Measurements from ENCODE around the gene TMEM80.

Gene TMEM80

DNA sequence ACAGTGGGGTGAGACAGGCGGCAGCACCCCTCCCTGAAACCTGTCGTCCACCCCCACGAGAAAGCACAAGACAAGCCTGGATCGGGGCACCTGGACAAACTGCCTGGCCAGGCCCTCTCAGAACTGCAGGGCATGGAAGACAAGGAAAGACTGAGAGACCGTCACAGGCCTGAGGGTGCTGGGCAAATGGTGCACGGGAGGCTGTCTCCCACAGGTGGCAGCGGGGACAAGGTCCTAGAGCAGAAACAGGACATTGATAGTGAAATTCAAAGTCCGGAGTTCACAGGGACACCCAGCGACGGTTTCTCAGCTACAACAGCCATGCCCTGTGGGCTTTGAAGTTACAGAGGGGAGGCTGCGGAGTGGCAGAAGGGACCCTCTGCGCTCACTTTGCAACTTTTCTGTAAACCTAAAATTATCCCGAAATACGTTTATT, 37.9 kb upstream of the TMEM80 start:
- no peak overlapping the region for H3K9ac ChIP-seq (ENCODE audit: low read depth in 1 of 2, low read length in 2 of 2)
- H3K9me3 ChIP-seq (ENCODE audit: control insufficient read depth in 2 of 2, low read length in 2 of 2): no peaks in the 10 kb centered on the region
- peaks cover 10 to 12% of the 10 kb centered on the region in 2 donors for H3K36me3 ChIP-seq (ENCODE audit: control insufficient read depth in 2 of 2, insufficient read depth in 2 of 2, low read length in 2 of 2)
- H3K4me1 ChIP-seq (ENCODE audit: control insufficient read depth in 2 of 2, insufficient read depth in 2 of 2, low read length in 2 of 2): peaks cover 6 to 7% of the 10 kb centered on the region in 2 donors
- H3K27me3 ChIP-seq (ENCODE audit: control insufficient read depth in 2 of 2, insufficient read depth in 2 of 2, low read length in 2 of 2): no peaks in the 10 kb centered on the region
- no peak overlapping the region for H3K27ac ChIP-seq (ENCODE audit: low read depth in 2 of 2, low read length in 2 of 2)
- H3K4me3 ChIP-seq (ENCODE audit: low read length in 2 of 2): no peak overlapping the region

DNA sequence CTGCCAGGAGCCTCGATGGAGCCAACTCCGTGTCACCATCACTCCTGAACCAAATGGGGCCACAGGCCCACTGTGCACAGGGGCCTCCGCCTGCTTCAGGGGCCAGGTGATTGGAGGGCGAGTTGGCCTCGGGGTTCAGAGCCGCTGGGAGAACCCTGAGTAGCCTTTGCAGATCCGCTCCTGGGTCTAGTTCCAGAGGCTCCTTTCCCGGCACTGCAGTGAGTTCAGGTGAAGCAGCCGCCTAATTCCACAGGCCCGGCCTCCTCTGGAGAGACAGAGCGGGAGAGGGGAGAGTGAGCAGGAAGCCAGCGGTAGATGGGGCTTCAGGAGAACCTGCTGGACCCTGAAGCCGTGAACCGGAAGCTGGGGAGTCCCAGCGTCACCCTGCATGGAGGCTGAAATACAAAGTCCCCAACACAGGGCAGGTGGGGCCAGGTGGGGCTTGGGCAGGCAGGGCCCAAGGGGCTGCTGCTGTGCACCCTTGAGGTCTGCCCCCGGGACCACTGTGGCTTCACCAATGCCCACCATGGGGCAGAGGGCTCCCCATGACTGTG, 36.0 kb upstream of the TMEM80 start:
- H3K27ac ChIP-seq (ENCODE audit: low read depth in 2 of 2, low read length in 2 of 2): no peak overlapping the region
- H3K9me3 ChIP-seq (ENCODE audit: control insufficient read depth in 2 of 2, low read length in 2 of 2): no peaks in the 10 kb centered on the region
- peaks cover 6 to 10% of the 10 kb centered on the region in 2 donors for H3K4me1 ChIP-seq (ENCODE audit: control insufficient read depth in 2 of 2, insufficient read depth in 2 of 2, low read length in 2 of 2)
- H3K27me3 ChIP-seq (ENCODE audit: control insufficient read depth in 2 of 2, insufficient read depth in 2 of 2, low read length in 2 of 2): no peaks in the 10 kb centered on the region
- H3K9ac ChIP-seq (ENCODE audit: low read depth in 1 of 2, low read length in 2 of 2): no peak overlapping the region
- peaks cover 12 to 14% of the 10 kb centered on the region in 2 donors for H3K36me3 ChIP-seq (ENCODE audit: control insufficient read depth in 2 of 2, insufficient read depth in 2 of 2, low read length in 2 of 2)
- H3K4me3 ChIP-seq (ENCODE audit: low read length in 2 of 2): no peak overlapping the region

DNA sequence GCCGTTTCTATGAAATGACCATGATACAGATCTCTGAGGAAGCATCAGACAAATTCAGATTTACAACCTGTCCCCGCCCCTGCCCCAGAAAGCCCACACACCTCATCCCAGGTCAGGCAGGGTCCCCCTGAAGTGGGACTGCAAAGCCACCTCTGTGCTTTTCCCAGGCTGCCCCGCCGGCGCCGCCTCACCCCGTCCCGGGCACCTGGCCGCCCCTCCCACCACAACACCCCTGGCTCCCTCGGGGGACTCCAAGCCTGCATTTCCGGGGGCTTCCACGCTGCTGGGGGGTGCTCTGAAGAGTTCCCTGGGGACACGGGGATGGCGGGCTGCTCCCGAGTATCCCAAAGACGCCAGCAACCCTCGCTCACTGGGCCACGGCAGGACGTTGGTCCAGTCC, 35.3 kb upstream of the TMEM80 start:
- H3K4me1 ChIP-seq (ENCODE audit: control insufficient read depth in 2 of 2, insufficient read depth in 2 of 2, low read length in 2 of 2): peaks cover 3 to 5% of the 10 kb centered on the region in 2 donors
- peaks cover 12 to 14% of the 10 kb centered on the region in 2 donors for H3K36me3 ChIP-seq (ENCODE audit: control insufficient read depth in 2 of 2, insufficient read depth in 2 of 2, low read length in 2 of 2)
- no peaks in the 10 kb centered on the region for H3K27me3 ChIP-seq (ENCODE audit: control insufficient read depth in 2 of 2, insufficient read depth in 2 of 2, low read length in 2 of 2)
- H3K9ac ChIP-seq (ENCODE audit: low read depth in 1 of 2, low read length in 2 of 2): no peak overlapping the region
- no peak overlapping the region for H3K4me3 ChIP-seq (ENCODE audit: low read length in 2 of 2)
- no peak overlapping the region for H3K27ac ChIP-seq (ENCODE audit: low read depth in 2 of 2, low read length in 2 of 2)
- H3K9me3 ChIP-seq (ENCODE audit: control insufficient read depth in 2 of 2, low read length in 2 of 2): no peaks in the 10 kb centered on the region

DNA sequence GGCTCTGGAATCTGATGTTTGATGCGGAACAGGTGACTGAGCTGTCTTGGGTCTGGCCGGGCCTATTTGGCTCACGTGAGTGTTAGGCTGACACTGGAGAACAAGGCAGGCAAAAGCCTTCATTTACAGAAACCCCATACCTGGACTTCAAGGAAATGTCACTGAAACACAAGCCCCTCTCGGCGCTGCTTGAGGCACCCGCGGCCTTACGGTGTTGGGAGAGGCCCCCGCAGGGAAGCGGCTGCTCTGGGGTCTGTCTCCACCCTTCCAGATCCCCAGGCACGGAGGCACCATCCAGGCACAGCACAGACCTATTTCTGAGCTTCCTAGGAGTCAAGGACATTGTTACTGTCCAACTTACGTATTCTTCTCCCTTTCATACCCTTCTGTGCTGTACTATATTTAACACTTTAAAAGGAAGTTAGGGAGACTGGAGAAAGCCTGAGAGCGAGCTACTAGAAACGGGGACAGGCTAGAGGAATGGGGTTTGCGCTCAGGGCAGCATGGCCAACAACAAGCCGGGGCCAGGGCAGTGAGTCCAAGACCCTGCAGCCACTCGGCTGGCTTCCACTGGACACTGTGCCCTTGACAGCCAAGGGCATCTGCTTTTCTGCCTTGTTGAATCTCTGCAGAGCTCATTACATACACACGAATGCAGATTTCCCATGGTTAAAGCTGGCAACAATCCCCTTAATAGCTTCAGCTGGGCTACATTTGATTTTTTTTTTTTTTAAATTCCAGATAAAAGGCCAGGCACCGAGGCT, 34.8 kb upstream of the TMEM80 start:
- Histone ChIP-seq H3K27me3 (ENCODE audit: control insufficient read depth in 2 of 2, insufficient read depth in 2 of 2, low read length in 2 of 2) (no peaks in the 10 kb centered on the region), H3K4me1 (ENCODE audit: control insufficient read depth in 2 of 2, insufficient read depth in 2 of 2, low read length in 2 of 2) (peaks cover 0 to 3% of the 10 kb centered on the region in 2 donors), H3K9ac (ENCODE audit: low read depth in 1 of 2, low read length in 2 of 2) (no peak overlapping the region), H3K27ac (ENCODE audit: low read depth in 2 of 2, low read length in 2 of 2) (no peak overlapping the region), H3K36me3 (ENCODE audit: control insufficient read depth in 2 of 2, insufficient read depth in 2 of 2, low read length in 2 of 2) (peaks cover 14 to 19% of the 10 kb centered on the region in 2 donors), H3K9me3 (ENCODE audit: control insufficient read depth in 2 of 2, low read length in 2 of 2) (no peaks in the 10 kb centered on the region), H3K4me3 (ENCODE audit: low read length in 2 of 2) (no peak overlapping the region)

DNA sequence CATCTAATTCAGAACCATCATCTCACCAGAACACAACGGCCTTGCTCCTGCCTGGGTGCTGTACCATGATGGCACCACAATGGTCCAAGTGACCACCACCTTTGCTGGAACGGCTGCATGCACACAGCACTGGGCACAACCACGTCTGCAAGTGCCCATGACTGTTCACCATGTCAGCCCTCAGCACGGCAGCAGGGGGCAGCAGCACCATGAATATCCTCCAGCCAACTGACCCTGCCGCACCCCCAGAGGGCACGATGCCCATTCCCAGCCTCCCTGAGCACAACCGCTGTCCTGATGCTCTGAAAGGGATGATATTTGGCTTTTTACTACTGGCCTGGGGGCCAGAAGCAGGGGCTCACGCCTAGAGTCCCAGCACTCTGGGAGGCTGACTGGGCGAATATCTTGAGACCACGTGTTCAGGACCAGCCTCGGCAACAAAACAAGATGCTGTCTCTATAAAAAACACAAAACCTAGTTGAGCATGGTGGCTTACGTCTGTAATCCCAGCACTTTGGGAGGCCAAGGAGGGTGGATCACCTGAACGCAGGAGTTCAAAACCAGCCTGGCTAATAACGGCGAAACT, 32.8 kb upstream of the TMEM80 start:
- Histone ChIP-seq H3K27ac (ENCODE audit: low read depth in 2 of 2, low read length in 2 of 2) (no peak overlapping the region), H3K27me3 (ENCODE audit: control insufficient read depth in 2 of 2, insufficient read depth in 2 of 2, low read length in 2 of 2) (no peaks in the 10 kb centered on the region), H3K9me3 (ENCODE audit: control insufficient read depth in 2 of 2, low read length in 2 of 2) (no peaks in the 10 kb centered on the region), H3K4me1 (ENCODE audit: control insufficient read depth in 2 of 2, insufficient read depth in 2 of 2, low read length in 2 of 2) (peaks cover 0 to 3% of the 10 kb centered on the region in 2 donors), H3K4me3 (ENCODE audit: low read length in 2 of 2) (no peak overlapping the region), H3K9ac (ENCODE audit: low read depth in 1 of 2, low read length in 2 of 2) (no peak overlapping the region), H3K36me3 (ENCODE audit: control insufficient read depth in 2 of 2, insufficient read depth in 2 of 2, low read length in 2 of 2) (peaks cover 14 to 21% of the 10 kb centered on the region in 2 donors)

DNA sequence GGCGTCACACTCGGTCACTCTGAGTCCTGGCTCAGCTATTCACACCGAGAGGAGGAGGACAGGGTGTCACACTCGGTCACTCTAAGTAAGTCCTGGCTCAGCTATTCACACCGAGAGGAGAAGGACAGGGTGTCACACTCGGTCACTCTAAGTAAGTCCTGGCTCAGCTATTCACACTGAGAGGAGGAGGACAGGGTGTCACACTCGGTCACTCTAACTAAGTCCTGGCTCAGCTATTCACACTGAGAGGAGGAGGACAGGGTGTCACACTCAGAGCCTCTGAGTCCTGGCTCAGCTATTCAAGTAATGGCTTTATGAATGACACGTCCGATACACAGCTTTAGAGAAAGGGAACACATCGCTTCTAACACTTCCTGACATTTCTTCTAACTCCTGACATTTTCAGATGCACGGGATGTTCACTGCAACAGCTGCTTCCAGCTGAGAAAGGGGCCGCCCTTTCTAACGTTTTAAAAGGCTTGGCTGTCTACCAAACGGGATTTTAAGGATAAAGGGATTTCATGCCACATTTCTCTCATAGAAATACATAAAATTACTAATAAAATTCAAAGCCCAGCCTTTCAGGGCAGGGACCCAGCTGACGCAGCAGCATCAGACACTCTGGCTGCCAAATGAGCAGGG, 30.4 kb upstream of the TMEM80 start:
- peaks cover 3 to 12% of the 10 kb centered on the region in 2 donors for H3K36me3 ChIP-seq (ENCODE audit: control insufficient read depth in 2 of 2, insufficient read depth in 2 of 2, low read length in 2 of 2)
- peaks cover 0 to 3% of the 10 kb centered on the region in 2 donors for H3K4me1 ChIP-seq (ENCODE audit: control insufficient read depth in 2 of 2, insufficient read depth in 2 of 2, low read length in 2 of 2)
- H3K9me3 ChIP-seq (ENCODE audit: control insufficient read depth in 2 of 2, low read length in 2 of 2): no peaks in the 10 kb centered on the region
- H3K4me3 ChIP-seq (ENCODE audit: low read length in 2 of 2): no peak overlapping the region
- peak overlapping the region in 1 of 2 donors; percentile 26 for H3K9ac ChIP-seq (ENCODE audit: low read depth in 1 of 2, low read length in 2 of 2)
- H3K27ac ChIP-seq (ENCODE audit: low read depth in 2 of 2, low read length in 2 of 2): peak overlapping the region; percentile 72 to 75
- no peaks in the 10 kb centered on the region for H3K27me3 ChIP-seq (ENCODE audit: control insufficient read depth in 2 of 2, insufficient read depth in 2 of 2, low read length in 2 of 2)

DNA sequence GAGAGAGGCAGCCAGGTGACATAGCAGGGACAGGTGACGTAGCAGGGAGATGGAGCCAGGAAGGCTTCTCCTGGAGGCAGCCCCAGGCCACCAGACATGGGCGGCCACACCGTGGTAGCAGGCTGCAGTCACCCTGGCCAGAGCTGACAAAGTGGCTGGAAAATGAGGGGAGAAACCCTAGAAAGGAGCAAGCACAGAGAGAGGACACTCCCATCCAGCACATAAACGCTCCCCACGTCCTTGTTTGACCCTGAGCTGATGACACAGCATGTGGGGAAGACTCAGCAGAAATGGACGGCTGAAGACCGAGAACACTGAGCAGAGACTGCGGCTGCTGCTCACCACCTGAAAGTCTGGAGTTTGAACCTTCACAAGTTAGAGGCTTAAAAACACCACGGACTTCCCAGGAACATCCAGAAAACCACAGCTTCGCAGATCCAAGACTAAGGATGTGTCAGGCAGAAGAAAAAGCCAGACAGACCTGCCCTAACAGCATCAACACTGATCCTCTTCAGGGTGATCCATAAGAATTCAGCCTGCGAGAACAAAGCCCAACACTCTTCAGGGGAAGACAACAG, 29.8 kb upstream of the TMEM80 start:
- Histone ChIP-seq H3K4me3 (ENCODE audit: low read length in 2 of 2) (no peak overlapping the region), H3K9ac (ENCODE audit: low read depth in 1 of 2, low read length in 2 of 2) (peak overlapping the region in 1 of 2 donors; percentile 26), H3K4me1 (ENCODE audit: control insufficient read depth in 2 of 2, insufficient read depth in 2 of 2, low read length in 2 of 2) (peaks cover 0 to 3% of the 10 kb centered on the region in 2 donors), H3K27me3 (ENCODE audit: control insufficient read depth in 2 of 2, insufficient read depth in 2 of 2, low read length in 2 of 2) (no peaks in the 10 kb centered on the region), H3K27ac (ENCODE audit: low read depth in 2 of 2, low read length in 2 of 2) (peak overlapping the region; percentile 72 to 75), H3K36me3 (ENCODE audit: control insufficient read depth in 2 of 2, insufficient read depth in 2 of 2, low read length in 2 of 2) (peaks cover 3 to 12% of the 10 kb centered on the region in 2 donors), H3K9me3 (ENCODE audit: control insufficient read depth in 2 of 2, low read length in 2 of 2) (no peaks in the 10 kb centered on the region)

DNA sequence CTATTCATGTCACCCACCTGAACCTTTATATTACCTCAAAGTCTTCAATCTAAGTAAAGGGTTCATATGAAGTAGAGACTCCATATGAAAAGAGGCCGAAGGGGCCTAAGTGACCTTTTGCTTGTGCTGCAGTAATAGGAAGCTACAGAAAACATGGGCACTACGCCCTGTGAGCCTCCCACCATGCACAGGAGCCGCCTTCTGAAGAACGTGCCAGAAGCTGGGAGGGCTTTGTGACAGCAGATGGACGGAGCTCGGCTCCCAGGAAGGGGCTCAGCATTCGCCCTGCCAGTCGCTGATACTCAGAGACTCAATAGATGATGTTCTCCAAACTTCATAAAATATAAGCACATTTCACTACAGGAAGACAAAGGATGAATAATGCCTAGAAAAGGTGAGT, 21.8 kb upstream of the TMEM80 start:
- Histone ChIP-seq H3K4me3 (ENCODE audit: low read length in 2 of 2) (no peak overlapping the region), H3K27me3 (ENCODE audit: control insufficient read depth in 2 of 2, insufficient read depth in 2 of 2, low read length in 2 of 2) (no peaks in the 10 kb centered on the region), H3K9me3 (ENCODE audit: control insufficient read depth in 2 of 2, low read length in 2 of 2) (no peaks in the 10 kb centered on the region), H3K27ac (ENCODE audit: low read depth in 2 of 2, low read length in 2 of 2) (no peak overlapping the region), H3K9ac (ENCODE audit: low read depth in 1 of 2, low read length in 2 of 2) (no peak overlapping the region), H3K36me3 (ENCODE audit: control insufficient read depth in 2 of 2, insufficient read depth in 2 of 2, low read length in 2 of 2) (peaks cover 16 to 21% of the 10 kb centered on the region in 2 donors), H3K4me1 (ENCODE audit: control insufficient read depth in 2 of 2, insufficient read depth in 2 of 2, low read length in 2 of 2) (no peaks in the 10 kb centered on the region)

DNA sequence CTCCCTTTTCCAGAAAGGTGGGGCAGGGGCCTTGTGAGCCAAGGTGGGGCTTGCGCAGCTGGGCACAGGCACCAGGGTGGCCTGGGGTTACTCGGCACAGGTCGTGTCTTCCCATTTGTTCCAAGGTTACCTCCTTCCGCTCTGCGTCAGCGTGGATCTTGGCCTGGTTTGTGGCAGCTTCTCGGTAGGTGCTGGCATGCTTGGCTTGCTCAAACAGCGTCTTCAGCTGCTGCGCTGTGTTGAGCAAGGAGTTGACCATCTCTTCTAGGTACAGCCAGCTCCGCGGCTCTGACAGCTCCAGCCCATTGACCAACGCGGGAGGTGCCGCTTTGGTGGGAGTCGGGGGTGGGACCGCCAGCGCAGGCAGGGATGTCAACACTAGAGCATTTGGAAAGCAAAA, 21.2 kb upstream of the TMEM80 start:
- Histone ChIP-seq H3K36me3 (ENCODE audit: control insufficient read depth in 2 of 2, insufficient read depth in 2 of 2, low read length in 2 of 2) (peaks cover 18 to 23% of the 10 kb centered on the region in 2 donors), H3K4me1 (ENCODE audit: control insufficient read depth in 2 of 2, insufficient read depth in 2 of 2, low read length in 2 of 2) (no peaks in the 10 kb centered on the region), H3K9me3 (ENCODE audit: control insufficient read depth in 2 of 2, low read length in 2 of 2) (no peaks in the 10 kb centered on the region), H3K4me3 (ENCODE audit: low read length in 2 of 2) (no peak overlapping the region), H3K27ac (ENCODE audit: low read depth in 2 of 2, low read length in 2 of 2) (no peak overlapping the region), H3K27me3 (ENCODE audit: control insufficient read depth in 2 of 2, insufficient read depth in 2 of 2, low read length in 2 of 2) (no peaks in the 10 kb centered on the region), H3K9ac (ENCODE audit: low read depth in 1 of 2, low read length in 2 of 2) (no peak overlapping the region)
